Stimulated activated CD8-positive, alpha-beta memory T cell treated with anti-CD3 and anti-CD28 coated beads, Interleukin-4, amount 100 ng/mL, for 48 hours (primary cell): ENCODE data around the gene LMNTD2.
"Not testable (repeated sequence)": the region's sequence is repeated elsewhere in the genome, so short reads cannot be mapped to it uniquely, and the experiment has no call there.

Source experiments
- DNase-seq: peaks from one replicate; pipeline ENCODE4 v3.0.0-alpha.2; 2020

LMNTD2 gene

DNA sequence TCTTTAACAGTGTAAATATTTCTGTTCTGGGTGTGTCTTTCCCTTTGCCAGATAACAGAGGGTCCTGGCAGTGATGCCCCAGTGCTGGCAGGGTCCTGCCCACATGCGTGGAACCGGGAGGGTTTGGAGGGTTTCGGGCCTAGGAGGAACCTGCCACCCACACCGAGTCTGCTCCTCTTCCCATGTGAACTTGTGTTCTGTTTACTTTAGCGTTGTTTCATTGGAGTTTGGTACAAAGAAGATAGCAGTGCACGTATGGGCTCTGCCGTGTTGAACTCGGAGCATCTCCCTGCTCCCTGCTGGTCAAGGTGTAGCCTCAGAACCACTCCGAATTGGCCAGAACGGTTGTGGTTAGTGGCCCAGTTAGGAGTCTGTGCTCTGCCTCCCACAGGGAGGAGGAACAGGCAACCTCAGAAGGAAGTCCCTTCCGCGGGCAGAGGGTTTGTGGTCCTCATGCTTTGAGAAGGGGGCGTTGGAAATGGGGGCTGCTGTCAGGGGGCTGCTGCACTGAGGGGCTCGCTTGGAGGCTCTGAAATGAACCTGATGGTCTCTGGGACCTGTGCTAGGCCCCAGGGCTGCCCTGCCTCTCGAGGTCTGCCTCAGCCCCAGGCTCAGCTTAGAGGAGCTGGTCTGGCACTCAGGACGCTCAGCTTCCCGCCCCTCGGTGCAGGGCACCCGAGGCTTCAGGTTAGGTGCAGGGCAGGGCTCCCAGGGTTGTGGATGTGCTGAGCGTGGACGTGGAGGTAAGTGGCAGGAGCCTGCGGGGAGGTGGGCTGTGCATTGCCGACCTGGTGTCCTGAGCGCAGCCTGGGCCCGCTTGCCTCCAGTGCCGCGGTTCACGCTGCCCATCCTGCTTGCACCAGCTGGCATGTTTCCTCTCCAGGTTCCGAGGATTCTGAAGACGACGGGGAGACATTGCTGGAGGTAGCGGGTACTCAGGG is 26.1 kb upstream of the LMNTD2 start:
- DNase-seq = no peak

DNA sequence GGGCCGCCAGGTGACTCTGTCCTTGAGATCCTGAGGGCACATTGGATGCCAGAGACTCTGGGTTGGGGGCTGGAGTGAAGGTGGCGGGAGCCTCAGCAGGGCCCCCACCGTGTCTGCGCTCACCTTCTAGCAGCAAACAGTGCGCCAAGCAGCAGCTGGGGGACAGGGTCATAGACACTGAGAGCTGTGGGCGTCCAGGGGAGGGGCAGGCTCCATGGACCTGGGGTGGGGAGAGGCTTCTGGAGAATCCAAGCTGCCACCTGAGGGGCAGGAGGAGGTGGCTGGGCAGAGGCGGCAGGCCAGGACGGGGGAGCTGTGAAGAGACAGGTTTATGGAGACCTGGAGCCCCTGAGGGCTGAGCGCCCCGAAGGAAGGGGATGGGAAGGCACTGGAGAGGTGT is 23.7 kb upstream of the LMNTD2 start:
- DNase-seq = no peak

DNA sequence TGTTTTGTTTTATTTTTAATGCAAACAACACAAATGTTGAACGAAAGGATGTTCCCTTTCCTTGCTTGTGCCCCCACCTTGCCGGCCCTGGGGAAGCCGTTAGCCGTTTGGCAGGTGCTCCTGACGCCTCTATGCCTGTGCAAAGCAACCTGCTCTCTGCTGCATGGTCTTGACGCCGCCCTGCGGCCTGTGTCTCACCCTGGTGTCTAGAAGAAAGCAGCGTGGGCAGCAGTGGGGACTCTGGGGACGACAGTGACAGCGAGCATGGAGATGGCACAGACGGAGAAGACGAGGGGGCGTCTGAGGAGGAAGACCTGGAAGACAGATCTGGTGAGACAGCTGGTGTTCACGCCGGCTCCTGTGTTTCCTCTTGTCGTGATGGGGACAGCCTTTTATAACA is 21.2 kb upstream of the LMNTD2 start:
- no peak for DNase-seq

DNA sequence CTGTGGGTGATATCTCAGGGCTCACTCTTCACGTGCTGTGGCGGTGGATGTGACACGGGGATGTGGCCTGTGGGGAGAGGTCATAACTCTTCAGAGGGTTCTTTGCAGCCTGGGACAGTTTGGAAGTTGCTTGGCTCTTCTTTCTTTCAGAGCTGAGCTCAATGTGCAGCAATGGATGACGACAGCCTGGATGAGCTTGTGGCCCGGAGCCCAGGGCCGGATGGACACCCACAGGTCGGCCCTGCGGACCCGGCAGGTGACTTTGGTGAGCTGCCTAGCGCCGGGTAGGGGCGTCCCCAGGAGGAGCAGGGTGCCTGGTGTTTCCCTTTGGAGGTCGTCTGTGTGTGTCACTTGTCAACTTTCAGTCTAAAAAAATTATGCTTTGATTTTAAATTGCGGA is 20.8 kb upstream of the LMNTD2 start:
- DNase-seq = no peak

DNA sequence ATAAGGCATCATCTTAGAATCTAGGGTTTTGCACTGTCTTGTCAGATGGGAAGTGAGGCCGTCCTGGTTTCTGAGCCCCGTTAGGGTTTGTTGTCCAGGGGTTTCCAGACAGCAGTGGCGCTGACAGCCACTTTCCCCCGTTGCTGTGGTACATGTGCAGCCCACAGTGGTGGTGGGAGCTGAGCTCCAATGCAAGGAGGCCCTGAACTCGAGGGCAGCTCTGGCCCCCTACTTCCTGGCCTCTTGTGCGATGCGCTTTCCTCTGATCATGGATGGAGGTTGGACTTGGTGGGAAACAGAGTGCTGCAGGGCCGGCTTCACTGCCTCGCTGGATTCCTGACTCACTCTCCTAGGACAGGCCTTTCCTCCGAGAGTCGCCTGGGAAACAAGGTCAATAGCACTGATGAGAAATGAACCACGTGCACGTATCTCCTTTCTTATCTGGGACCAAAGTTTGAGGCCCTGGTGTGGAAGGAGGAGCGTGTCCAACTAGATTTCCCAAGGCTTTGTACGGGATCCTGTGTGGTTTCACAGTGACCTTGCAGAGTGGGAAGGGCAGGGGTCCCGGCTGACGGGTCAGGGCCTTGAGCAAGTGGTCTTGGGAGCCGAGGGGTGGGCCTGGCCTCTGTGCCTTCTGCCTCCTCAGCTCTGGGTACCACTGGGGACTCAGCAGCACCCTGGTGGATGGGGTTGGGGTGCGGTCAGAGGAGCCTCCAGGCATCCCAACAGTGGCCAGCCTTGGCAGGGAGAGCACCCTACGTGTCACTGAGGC is 19.5 kb upstream of the LMNTD2 start:
- no peak for DNase-seq

DNA sequence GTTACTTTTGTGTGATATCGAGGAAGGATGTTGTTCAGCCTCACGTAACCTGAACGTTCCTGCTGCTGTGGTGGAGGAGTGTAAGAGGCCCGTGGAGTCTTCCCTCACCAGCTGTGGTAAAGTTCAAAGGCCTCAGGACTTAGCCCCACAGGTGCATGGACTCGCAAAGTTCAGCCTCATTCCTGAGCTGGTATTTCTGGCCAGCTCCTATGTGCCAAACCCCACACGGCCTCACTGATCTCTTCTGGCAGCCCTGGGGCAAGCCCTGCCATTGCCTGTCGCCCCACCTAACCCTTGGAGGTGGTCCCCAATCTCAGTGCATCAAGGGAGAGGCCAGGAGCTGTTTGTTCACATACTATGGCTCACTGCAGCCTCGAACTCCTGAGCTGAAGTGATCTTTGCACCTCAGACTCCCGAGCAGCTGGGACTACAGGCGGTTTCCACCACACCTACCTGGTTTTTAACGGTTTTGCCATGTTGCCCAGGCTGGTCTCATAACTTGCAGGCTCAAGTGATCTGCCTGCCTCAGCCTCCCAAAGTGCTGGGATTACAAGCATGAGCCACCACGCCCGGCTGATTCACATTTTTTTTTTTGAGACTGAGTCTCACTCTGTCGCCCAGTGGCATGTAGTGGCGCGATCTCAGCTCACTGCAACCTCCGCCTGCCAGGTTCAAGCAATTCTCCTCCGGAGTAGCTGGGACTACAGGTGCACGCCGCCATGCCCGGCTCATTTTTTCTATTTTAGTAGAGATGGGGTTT is 17.9 kb upstream of the LMNTD2 start:
- no peak for DNase-seq

DNA sequence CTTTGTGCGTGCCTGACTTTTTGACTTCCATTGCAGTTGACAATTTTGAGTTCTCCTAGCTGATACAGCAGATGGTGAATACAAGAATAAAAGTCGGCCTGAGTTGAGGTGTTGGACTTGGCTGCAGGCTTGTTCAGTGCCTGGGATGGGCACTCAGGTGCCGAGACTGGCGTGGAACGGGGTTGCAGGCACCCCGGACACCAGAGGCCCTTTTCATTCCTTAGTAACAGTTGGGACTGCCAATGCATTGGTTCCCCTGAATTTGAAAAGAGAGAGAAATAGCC is 17.0 kb upstream of the LMNTD2 start:
- no peak for DNase-seq

DNA sequence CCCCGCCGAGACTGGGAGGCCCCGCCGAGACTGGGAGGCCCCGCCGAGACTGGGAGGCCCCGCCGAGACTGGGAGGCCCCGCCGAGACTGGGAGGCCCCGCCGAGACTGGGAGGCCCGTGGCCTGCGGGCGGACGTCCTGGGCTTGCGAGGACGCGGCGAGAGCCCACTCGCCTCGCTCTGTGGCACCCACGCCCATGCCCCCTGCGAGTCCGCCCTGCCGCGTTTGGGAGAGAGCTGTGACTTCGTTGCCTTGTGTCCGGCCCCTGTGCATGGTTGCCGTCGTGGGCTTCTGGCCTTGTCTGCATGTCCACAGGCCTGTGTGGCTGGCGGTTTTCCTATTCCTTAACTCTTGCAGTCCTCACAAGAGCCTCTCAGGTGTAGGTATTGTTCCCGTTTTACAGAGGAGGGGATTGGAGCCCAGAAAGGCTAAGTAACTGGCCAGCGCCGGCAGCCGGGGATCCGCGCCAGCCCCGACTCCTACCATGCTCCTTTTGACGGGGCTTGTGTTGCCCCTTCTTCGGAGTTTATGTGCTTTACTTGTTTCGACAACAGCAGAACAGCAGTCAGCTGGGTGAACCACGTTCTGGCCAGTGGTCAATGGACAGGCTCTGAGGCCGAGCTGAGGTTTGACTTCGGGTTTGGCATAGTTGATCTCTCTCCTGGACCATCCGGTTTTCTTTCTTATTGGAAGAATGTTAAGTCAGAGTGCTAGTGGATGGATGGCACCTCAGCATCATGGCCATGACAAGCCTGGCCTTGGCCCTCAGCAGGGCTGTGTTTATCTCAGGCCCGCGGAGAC is 16.5 kb upstream of the LMNTD2 start:
- no peak for DNase-seq

DNA sequence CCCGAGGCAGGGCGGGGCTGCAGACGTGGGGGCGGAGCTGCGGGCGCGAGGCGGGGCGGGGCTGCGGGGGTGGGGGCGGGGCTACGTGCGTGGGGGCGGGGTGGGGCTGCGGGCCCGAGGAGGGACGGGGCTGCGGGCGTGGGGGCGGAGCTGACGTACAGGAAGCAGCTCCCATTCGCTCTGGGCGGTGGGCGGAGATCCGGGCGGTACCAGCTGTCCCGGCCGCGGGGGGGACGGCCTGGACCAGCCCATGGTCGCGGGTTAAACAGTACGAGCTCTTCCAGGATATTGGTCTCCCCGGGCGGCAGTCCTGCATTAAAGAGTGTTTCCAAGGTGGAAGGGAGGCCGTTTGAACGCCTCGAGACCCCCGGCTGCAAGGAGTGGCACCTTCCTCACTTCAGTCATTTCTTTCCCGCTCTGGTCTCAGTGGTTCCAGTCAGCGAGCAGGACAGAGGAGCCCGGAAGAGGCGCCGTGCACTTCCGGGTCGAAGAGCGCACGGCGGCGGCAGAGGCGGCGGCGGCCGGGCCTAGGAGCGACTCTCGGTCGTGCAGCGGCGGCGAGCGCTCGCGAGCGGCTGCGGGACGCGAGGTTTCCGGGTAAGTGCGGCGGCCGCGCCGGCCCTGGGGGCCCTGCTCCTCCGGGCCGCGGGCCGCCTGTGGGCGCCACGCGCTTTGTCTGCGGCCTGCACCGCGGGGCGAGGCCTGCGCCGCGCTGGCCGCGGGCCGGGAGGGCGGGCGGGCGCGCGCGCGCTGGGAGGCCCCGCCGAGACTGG is 15.6 kb upstream of the LMNTD2 start, which contains the start of gene PHRF1:
TSS of gene PHRF1 (plus strand) at position 475 of the 773 bp plus-strand sequence. CDS start 5,043 bp downstream, outside the sequence.
- peak; percentile 95 for DNase-seq

DNA sequence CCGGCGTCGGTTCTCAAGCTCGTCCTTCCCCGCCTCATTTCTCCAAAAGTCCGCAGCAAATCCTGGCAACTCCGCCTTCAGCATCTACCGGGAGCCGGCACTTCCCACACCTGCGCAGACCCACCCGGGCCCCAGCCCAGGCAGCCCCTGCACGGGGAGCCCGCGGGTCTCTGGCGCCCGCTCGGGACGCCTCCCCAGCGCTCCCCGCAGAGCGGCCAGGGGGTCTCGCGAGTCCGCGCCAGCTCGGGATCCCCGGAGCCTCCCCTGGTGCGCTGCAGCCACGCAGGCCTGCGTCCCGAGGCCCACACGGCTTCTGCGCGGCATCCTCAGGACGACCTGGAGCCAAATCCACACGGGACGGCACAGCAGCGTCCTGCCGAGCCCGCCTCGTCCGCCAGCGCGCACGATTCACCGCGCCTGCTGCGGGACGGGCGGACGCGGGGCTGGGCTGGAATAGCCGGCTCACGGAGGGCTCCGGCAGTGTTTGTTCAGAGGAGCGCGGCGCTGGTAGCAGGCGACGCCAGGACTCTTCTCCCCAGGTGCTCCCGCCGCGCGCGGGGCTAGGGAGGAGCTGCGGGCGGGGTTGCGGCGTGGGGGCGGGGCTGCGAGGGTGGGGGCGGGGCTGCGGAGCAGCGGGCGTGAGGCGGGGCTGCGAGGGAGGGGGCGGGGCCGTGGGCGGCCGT is 14.9 kb upstream of the LMNTD2 start:
- DNase-seq = no peak

DNA sequence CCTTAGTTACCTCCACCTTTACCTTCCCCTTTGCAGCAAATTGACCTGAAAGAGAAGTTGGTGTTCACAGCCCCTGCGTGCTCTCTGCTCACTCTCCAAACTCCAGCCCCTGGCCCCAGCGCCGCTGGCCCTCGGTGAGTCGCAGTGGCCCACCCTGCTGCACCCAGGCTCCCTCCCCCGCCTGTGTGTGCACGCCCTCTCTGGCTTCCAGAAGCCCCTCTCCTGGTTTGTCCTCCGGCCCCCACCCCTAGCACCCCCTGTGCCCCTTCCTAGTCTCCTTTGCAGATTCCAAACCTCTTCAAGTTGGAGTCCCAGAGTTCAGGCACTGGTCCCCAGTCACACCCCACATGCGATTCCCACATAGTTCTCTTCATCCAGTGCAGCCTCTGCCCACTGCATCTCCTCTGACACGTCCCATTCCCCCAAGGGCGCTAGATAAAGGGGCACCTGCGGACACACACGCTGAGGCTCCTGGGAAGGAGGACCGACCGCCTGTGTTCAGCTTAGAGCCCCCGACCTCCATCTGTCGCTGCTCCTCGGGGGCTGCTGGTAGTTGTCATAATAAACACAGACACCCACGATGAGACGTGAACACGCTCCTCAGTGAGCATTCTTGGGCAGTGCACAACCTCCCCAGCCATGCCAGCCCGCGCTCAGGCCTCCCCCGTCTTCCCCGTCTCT is 14.2 kb upstream of the LMNTD2 start:
- DNase-seq = peak; percentile 50

DNA sequence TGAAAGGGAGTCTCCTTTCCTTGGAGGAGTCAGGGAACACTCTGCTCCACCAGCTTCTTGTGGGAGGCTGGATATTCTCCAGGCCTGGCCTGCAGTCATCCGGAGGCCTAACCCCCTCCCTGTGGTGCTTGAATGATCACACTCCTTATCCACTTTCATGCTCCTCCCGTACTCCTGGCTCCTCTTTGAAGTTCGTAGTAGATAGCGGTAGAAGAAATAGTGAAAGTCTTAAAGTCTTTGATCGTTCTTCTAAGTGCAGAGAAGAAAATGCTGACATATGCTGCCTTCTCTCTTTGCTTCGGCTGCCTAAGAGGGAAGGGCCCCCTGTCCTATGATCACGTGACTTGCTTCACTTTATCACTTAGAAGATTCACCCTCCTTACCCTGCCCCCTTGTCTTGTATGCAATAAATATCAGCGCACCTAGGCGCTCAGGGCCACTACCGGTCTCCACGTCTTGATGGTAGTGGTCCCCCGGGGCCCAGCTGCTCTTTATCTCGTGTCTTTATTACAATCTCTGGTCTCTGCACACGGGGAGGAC is 13.6 kb upstream of the LMNTD2 start:
- not testable (repeated sequence) for DNase-seq

DNA sequence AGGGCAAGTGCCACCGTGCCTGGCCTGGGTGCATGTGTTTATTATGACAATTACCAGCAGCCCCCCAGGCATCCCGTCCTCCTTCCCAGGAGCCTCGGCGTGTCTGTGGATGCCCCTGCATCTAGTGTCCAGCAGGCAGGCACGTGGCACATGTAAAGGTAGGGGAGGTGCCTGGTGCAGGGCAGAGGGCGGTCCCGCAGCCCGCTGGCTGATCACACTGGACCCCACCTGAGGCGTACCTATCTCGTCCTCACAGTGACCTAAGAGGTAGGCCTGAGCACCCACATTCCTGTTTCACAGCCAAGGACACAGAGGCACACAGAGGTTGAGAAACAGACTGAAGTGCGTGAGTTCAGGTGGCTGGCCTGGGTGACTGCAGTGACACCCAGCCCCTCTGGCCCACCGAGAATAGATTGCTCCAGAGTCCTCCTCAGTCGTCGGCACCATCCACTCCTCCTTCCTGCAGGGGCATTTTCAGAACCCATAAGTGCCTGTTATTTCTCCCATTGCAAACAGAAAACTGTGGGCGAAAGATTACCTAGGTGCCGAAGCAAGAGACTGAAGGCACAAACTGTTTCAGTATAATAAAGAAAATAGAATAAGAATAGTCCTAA is 12.7 kb upstream of the LMNTD2 start:
- no peak for DNase-seq

DNA sequence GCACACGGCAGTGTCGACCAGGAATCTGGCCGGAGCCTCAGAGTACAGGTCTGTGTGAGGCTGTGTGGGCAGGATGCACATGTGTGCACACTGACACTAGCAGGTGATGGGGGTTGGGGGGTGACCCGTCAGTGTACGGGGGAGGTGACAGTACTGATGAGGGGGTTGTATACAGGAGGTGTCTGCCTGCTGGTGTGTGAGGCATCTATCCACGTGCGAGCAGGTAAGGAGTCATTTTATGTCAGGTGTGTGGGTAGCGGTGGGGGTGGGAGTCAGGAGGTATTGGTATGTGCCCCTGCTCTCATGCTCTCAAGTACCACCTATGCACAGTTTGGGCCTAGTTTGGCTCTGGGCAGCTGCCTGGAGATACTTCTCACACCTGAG is 11.3 kb upstream of the LMNTD2 start:
- DNase-seq = no peak

DNA sequence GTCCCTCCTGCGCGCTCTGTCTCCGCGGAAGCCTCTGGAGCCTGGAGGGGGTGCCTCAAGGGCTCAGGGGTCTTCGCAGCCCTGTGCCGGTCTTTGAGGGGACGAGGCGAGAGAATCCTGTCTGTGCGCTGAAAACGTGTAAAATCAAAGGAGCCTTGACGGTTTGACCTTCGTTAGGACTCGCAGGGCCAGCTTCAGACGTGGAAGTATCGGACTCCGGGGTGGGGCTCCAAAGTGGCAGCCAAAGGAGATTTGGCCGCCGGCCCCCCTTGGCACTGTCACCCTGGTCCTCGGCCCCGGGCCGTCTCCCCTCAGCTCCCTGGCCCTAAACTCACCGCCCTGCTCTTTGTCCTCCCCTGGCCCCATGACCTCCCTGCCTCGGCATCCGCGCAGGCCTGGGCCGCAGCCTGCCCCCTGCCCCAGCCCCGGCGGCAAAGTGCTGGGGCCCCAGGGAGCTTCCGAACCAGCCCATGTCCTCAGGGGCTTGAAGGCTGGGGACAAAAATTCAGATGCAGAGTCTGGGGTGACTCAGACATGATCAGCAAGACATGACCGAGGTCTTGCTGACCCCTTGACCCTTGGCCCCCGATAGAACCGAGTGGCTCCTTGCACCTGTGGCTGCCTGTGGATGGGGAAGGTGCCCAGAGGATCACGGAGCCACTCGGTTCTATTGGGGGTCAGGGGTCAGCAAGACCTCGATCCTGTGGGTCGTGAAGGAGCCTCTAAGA is 8.8 kb upstream of the LMNTD2 start:
- no peak for DNase-seq

DNA sequence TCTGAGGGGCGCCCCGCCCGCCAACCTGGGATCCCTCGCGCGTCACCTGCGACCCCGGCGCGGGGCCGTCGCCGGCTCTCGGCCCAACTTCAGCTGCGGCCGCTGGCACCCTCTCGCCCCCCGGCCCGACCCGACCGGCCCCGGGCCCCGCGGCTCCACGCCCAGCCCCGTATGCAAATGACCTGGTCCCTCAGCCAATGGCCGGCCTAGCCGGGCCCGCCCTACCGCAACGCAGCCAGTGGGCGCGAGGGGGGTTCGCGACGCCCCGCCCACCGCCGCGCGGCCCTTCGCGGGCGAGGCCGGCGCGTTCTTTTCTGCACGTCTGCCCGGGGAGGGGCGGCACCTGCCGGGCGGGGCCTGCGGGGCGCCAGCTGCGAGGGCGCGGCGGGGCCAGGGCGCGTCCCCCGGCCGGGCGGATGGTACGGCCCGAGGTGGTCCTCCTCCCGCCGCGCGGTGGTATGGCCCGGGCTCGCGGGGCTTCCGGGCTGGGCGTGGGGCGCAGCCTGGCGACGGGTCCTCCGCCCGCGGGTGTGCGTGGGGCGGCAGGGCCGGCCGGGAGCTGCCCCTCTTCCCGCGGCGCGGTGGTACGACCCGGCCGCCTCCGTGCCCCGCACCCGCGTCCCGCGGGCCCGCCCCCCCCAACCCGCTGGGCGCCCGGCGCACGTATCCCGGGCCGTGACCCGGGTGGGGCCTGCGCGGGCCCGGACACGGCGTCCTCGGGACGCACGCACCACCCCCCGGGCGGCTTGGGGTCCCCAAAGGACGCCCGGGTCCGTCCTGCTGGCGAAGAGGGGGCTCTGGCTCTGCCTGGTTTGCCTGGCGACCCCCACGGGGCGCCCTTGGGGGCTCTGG is 8.0 kb upstream of the LMNTD2 start:
- peak; percentile 94 for DNase-seq

DNA sequence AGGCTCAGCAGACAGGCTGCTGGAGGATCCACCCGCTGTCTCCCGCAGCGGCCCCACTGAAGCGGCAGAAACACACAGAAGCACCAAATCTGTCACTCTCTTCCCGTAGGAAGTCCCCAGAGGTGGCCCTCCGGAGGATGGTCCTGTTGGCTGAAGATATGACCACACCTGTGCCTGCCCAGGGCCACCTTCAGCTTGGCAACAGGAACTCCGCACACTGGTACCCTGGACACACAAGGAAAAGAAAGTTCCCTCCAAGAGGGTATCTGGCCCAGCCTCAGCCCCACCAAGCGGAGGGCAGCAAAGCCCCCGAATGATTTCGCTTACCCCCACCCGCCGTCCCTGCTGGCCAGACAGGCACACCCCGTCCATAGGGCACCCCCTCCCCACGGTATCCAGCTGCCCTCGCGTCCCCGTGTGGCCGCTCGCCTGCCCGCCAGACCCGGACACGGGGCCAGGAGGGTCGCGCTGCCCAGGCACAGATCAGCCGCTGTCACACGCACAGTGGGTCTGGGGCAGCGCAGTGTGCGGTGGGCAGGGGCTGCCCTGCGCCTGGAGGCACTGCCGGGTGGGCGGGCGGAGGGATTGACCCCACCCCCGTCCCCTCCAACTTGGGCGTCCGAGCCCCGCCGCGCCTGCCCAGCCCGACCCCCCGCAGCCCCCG is 7.2 kb upstream of the LMNTD2 start:
- DNase-seq = no peak
